K562 (cell line): ENCODE results near the gene SLC16A6. TPM values are rescaled to one million over a fixed set of nuclear protein-coding genes. Genes with fewer than 3 reads are reported as not detected.

Experiments
- ARNT ChIP-seq, 2 experiments: fragments of 450-650 bp; IDR thresholded peaks; 2 replicates each; pipeline ENCODE4 v1.6.1; 2016; ENCODE audit warnings: mild to moderate bottlenecking in 1 of 2
- CREB1 ChIP-seq, 2 experiments: sonication (generic) in 1 of 2; formaldehyde crosslinking in 1 of 2; IDR thresholded peaks; 2 replicates each; pipeline versions ENCODE4 v1.6.1 to v1.8.0; 2012 to 2022; ENCODE audit warnings: inconsistent platforms in 1 of 2, mild to moderate bottlenecking in 1 of 2, missing genetic modification reagents in 1 of 2, moderate library complexity in 1 of 2
- DMBX1 ChIP-seq: fragments of 250-450 bp; sonication (Bioruptor Pico); IDR thresholded peaks from 2 replicates; pipeline ENCODE4 v1.8.0; 2022; ENCODE audit warnings: inconsistent platforms, mild to moderate bottlenecking, moderate library complexity, borderline replicate concordance
- DPF2 ChIP-seq: fragments of 450-650 bp; IDR thresholded peaks from 2 replicates; pipeline ENCODE4 v1.6.1; 2016
- GTF2E2 ChIP-seq: fragments of 200-800 bp; sonication (Bioruptor generic); IDR thresholded peaks from 2 replicates; pipeline ENCODE4 v1.6.1; 2016; ENCODE audit warnings: missing genetic modification characterization, missing compliant biosample characterization
- KLF13 ChIP-seq: fragments of 450-650 bp; IDR thresholded peaks from 2 replicates; pipeline ENCODE4 v1.6.1; 2016; ENCODE audit warnings: missing genetic modification characterization, low read depth, mild to moderate bottlenecking, missing compliant biosample characterization, moderate library complexity, borderline replicate concordance
- MCM2 ChIP-seq: fragments of 450-650 bp; IDR thresholded peaks from 2 replicates; pipeline ENCODE4 v1.6.1; 2017; ENCODE audit warnings: low read depth, mild to moderate bottlenecking
- MECOM ChIP-seq: fragments of 250-450 bp; sonication (Bioruptor Pico); IDR thresholded peaks from 2 replicates; pipeline ENCODE4 v1.8.0; 2022; ENCODE audit warnings: inconsistent platforms
- NR3C1 ChIP-seq: sonication (generic); formaldehyde crosslinking; IDR thresholded peaks from 2 replicates; pipeline ENCODE4 v1.8.1; 2022; ENCODE audit warnings: missing genetic modification reagents
- PHF20 ChIP-seq: fragments of 450-650 bp; IDR thresholded peaks from 2 replicates; pipeline ENCODE4 v1.6.1; 2018; ENCODE audit not compliant: partially characterized antibody
- POLR2AphosphoS5 ChIP-seq: IDR thresholded peaks from 2 replicates; pipeline ENCODE4 v1.6.1; 2011; ENCODE audit warnings: mild to moderate bottlenecking, low read depth, low read length, moderate library complexity; ENCODE audit not compliant: control insufficient read depth, insufficient read depth
- TCFL5 ChIP-seq: fragments of 250-450 bp; sonication (Bioruptor Pico); conservative IDR thresholded peaks from 2 replicates; pipeline ENCODE4 v1.6.1; 2021; ENCODE audit warnings: mild to moderate bottlenecking, moderate library complexity, matching md5 sums
- YY1 ChIP-seq, 3 experiments: IDR thresholded peaks; 2 replicates each; pipeline ENCODE4 v1.6.1; 2011; ENCODE audit warnings: low read length in 2 of 3, mild to moderate bottlenecking in 2 of 3, moderate library complexity in 2 of 3, borderline replicate concordance in 1 of 3, control low read depth in 1 of 3, low read depth in 1 of 3; ENCODE audit not compliant: insufficient read depth in 3 of 3, insufficient replicate concordance in 2 of 3, control insufficient read depth in 1 of 3, insufficient read length in 1 of 3; ENCODE audit errors: extremely low read depth in 1 of 3
- ZNF184 ChIP-seq: sonication (generic); formaldehyde crosslinking; IDR thresholded peaks from 2 replicates; pipeline ENCODE4 v1.5.0; 2020; ENCODE audit warnings: missing genetic modification reagents
- ZNF217 ChIP-seq: sonication (generic); formaldehyde crosslinking; IDR thresholded peaks from 2 replicates; pipeline ENCODE4 v1.8.0; 2022; ENCODE audit warnings: mild to moderate bottlenecking, missing genetic modification reagents
- ZNF584 ChIP-seq: fragments of 200-800 bp; sonication (Bioruptor generic); IDR thresholded peaks from 2 replicates; pipeline ENCODE4 v1.6.1; 2016; ENCODE audit warnings: low read depth, mild to moderate bottlenecking, missing genetic modification characterization, missing compliant biosample characterization
- ZNF77 ChIP-seq: fragments of 250-450 bp; sonication (Bioruptor Pico); IDR thresholded peaks from 2 replicates; pipeline ENCODE4 v1.5.0; 2020
- polyA plus RNA-seq, 8 experiments: library from polyadenylated mRNA; depleted of rRNA in 4 of 8; stranded (reverse) in 5 of 8; unstranded in 3 of 8; fragments of >200 nt; fragmentation: Nextera tagmentation in 2 of 8; fragmentation: Illumina TruSeq in 1 of 8; extraction: Ambion mirVana in 2 of 8; extraction: Trizol in 1 of 8; gene quantifications; 2 replicates each; pipeline versions ENCODE4 v1.2.1 to v1.2.3, GENCODE V29; 2011 to 2014; ENCODE audit warnings: inconsistent platforms in 1 of 8, missing spikeins in 1 of 8
- total RNA-seq, 7 experiments: library from RNA; depleted of rRNA in 6 of 7; stranded (reverse); fragments of >200 nt in 6 of 7; fragmentation: Illumina TruSeq in 2 of 7; extraction: Trizol in 2 of 7; gene quantifications; 2 replicates each; pipeline versions ENCODE4 v1.2.1 to v1.2.3, GENCODE V29; 2011 to 2021; ENCODE audit warnings: low replicate concordance in 1 of 7
- TF ChIP-seq, protein P1 (sequence below), 3 experiments: IDR thresholded peaks in 2 of 3; conservative IDR thresholded peaks in 1 of 3; 2 replicates each; pipeline ENCODE4 v1.5.1; 2011 to 2012; ENCODE audit warnings: low read length in 3 of 3, mild to moderate bottlenecking in 3 of 3, control low read depth in 2 of 3, improper control_type of control experiment in 1 of 3, inconsistent platforms in 1 of 3, low read depth in 1 of 3, mixed read lengths in 1 of 3, moderate library complexity in 1 of 3; ENCODE audit not compliant: insufficient read depth in 2 of 3
- TF ChIP-seq, protein P2 (sequence below): fragments of 450-650 bp; IDR thresholded peaks from 2 replicates; pipeline ENCODE4 v1.6.1; 2017; ENCODE audit warnings: antibody characterized with exemption
- TF ChIP-seq, protein P3 (sequence below): fragments of 250-450 bp; sonication (Bioruptor Pico); IDR thresholded peaks from 2 replicates; pipeline ENCODE4 v1.8.0; 2021; ENCODE audit warnings: borderline replicate concordance, mild to moderate bottlenecking, moderate library complexity; ENCODE audit not compliant: poor library complexity, severe bottlenecking
- TF ChIP-seq, protein P4 (sequence below): sonication (generic); formaldehyde crosslinking; IDR thresholded peaks from 2 replicates; pipeline ENCODE4 v1.8.1; 2023; ENCODE audit warnings: mild to moderate bottlenecking, missing genetic modification reagents

Gene SLC16A6
- total and polyA plus RNA-seq, 9 of the 15 experiments (the other 6 are each of a cell fraction or from before 2014, with no cell fraction given), result 0.05 to 0.31 (median 0.15) TPM

DNA sequence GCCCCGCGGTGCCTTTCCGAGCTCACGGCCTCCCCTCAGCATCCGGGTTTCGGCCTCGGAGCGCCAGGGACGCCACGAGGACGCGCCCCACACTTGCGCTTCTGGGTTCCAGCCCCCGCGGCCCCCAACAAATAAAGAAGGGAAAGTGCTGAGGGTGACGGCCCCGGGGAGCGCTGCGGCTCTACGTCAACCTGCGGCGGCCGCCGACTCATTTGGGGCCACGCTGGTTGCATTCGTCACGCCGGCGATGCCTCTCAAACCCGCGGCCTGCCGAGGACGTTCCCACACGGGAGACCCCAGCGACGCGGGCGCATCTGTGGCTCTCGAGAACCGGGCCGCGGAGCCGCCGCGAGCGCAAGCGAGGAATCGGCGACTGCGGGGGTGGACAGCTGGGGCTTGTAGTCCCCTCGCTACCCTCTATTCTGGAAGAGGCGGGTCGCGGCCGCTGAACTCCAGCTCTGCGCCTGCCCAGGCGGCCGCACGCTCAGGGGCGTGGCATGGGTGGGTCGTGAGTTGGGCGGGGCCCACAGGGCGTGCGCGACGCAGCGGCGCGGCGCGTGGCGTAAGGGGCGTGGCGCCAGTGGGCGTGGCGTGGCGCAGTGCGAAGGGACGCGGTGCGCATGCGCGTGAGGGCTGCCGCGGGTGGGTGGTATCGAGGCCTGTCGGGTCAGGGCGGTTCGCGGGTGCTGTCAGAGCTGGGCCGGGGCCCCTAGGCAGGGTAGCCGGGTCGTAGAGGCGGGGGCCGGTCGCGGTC is 43.3 kb downstream of the SLC16A6 start, which contains the start of gene AMZ2 (continued):
- TF ChIP-seq, protein P1, sequence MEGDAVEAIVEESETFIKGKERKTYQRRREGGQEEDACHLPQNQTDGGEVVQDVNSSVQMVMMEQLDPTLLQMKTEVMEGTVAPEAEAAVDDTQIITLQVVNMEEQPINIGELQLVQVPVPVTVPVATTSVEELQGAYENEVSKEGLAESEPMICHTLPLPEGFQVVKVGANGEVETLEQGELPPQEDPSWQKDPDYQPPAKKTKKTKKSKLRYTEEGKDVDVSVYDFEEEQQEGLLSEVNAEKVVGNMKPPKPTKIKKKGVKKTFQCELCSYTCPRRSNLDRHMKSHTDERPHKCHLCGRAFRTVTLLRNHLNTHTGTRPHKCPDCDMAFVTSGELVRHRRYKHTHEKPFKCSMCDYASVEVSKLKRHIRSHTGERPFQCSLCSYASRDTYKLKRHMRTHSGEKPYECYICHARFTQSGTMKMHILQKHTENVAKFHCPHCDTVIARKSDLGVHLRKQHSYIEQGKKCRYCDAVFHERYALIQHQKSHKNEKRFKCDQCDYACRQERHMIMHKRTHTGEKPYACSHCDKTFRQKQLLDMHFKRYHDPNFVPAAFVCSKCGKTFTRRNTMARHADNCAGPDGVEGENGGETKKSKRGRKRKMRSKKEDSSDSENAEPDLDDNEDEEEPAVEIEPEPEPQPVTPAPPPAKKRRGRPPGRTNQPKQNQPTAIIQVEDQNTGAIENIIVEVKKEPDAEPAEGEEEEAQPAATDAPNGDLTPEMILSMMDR (IDR thresholded peaks at IDR 0.05 in 2 of 3, conservative IDR thresholded peaks at IDR 0.05 in 1 of 3; ENCODE audit: insufficient read depth in 2 of 3, low read depth in 1 of 3, low read length in 3 of 3), result no peak
- no peak for TF ChIP-seq ZNF77
- TF ChIP-seq YY1 (IDR thresholded peaks at IDR 0.05; ENCODE audit: borderline replicate concordance in 1 of 3, control insufficient read depth in 1 of 3, extremely low read depth in 1 of 3, insufficient read depth in 3 of 3, insufficient read length in 1 of 3, insufficient replicate concordance in 2 of 3, low read depth in 1 of 3, low read length in 2 of 3), result peak in 1 of 3 experiments; percentile 4
- peak; percentile 90 for TF ChIP-seq KLF13 (tag)
- peak; percentile 70 for TF ChIP-seq PHF20
- no peak for TF ChIP-seq DPF2
- TF ChIP-seq POLR2AphosphoS5, result peak; percentile 62; the same call in 1 of the 2 replicates
- TF ChIP-seq MCM2, result no peak
- peak; percentile 81 for TF ChIP-seq CREB1 (IDR thresholded peaks at IDR 0.05)
- TF ChIP-seq CREB1 (CRISPR knock-in tag; IDR thresholded peaks at IDR 0.05), result peak; percentile 82
- no peak for TF ChIP-seq ZNF584 (CRISPR knock-in tag)
- TF ChIP-seq, protein P2, sequence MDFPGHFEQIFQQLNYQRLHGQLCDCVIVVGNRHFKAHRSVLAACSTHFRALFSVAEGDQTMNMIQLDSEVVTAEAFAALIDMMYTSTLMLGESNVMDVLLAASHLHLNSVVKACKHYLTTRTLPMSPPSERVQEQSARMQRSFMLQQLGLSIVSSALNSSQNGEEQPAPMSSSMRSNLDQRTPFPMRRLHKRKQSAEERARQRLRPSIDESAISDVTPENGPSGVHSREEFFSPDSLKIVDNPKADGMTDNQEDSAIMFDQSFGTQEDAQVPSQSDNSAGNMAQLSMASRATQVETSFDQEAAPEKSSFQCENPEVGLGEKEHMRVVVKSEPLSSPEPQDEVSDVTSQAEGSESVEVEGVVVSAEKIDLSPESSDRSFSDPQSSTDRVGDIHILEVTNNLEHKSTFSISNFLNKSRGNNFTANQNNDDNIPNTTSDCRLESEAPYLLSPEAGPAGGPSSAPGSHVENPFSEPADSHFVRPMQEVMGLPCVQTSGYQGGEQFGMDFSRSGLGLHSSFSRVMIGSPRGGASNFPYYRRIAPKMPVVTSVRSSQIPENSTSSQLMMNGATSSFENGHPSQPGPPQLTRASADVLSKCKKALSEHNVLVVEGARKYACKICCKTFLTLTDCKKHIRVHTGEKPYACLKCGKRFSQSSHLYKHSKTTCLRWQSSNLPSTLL, result no peak
- TF ChIP-seq, protein P3, sequence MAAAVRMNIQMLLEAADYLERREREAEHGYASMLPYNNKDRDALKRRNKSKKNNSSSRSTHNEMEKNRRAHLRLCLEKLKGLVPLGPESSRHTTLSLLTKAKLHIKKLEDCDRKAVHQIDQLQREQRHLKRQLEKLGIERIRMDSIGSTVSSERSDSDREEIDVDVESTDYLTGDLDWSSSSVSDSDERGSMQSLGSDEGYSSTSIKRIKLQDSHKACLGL (CRISPR knock-in tag), result no peak
- TF ChIP-seq, protein P4, sequence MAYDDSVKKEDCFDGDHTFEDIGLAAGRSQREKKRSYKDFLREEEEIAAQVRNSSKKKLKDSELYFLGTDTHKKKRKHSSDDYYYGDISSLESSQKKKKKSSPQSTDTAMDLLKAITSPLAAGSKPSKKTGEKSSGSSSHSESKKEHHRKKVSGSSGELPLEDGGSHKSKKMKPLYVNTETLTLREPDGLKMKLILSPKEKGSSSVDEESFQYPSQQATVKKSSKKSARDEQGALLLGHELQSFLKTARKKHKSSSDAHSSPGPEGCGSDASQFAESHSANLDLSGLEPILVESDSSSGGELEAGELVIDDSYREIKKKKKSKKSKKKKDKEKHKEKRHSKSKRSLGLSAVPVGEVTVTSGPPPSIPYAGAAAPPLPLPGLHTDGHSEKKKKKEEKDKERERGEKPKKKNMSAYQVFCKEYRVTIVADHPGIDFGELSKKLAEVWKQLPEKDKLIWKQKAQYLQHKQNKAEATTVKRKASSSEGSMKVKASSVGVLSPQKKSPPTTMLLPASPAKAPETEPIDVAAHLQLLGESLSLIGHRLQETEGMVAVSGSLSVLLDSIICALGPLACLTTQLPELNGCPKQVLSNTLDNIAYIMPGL (CRISPR knock-in tag), result no peak
- no peak for TF ChIP-seq TCFL5 (CRISPR knock-in tag)
- no peak for TF ChIP-seq ZNF184 (CRISPR knock-in tag)
- TF ChIP-seq DMBX1 (CRISPR knock-in tag), result no peak
- TF ChIP-seq MECOM (CRISPR knock-in tag), result no peak
- no peak for TF ChIP-seq ZNF217 (CRISPR knock-in tag)
- peak; percentile 73; the same call in 1 of the 2 replicates for TF ChIP-seq NR3C1 (CRISPR knock-in tag)
- no peak for TF ChIP-seq ARNT (IDR thresholded peaks at IDR 0.05)
- TF ChIP-seq GTF2E2, result no peak
